Gastroesophageal sphincter (tissue), 4 donors: ENCODE measurements around the gene A1BG. TPM values are rescaled to one million over a fixed set of nuclear protein-coding genes. Genes with fewer than 3 reads are reported as not detected.

Source experiments
- ATAC-seq: fragments of 150-250 bp; one replicate; pipeline ENCODE4 v1.9.1; 2016; ENCODE audit warnings: mild to moderate bottlenecking, moderate library complexity
- H3K27ac ChIP-seq, 4 donors: fragments of 200-600 bp; sonication (generic) in 3 of 4; 1 replicate in 3 of 4; 2 replicates in 1 of 4; pipeline ENCODE4 v1.5.1; 2016 to 2019
- H3K27me3 ChIP-seq: fragments of 200-600 bp; sonication (generic); one replicate; pipeline ENCODE4 v1.5.1; 2019
- H3K36me3 ChIP-seq, 2 donors: fragments of 200-600 bp; sonication (generic); one replicate each; pipeline ENCODE4 v1.5.1; 2019; ENCODE audit warnings: control low read depth in 1 of 2
- H3K4me1 ChIP-seq, 3 donors: fragments of 200-600 bp; sonication (generic); 1 replicate in 2 of 3; 2 replicates in 1 of 3; pipeline ENCODE4 v1.5.1; 2016 to 2019; ENCODE audit warnings: control low read depth in 2 of 3
- H3K4me3 ChIP-seq, 2 donors: fragments of 200-600 bp; sonication (generic); one replicate each; pipeline ENCODE4 v1.5.1; 2019; ENCODE audit warnings: mild to moderate bottlenecking in 1 of 2, moderate library complexity in 1 of 2
- H3K9me3 ChIP-seq, 3 donors: fragments of 200-600 bp; sonication (generic); one replicate each; pipeline ENCODE4 v1.5.1; 2017 to 2019; ENCODE audit warnings: control low read depth in 2 of 3
- CTCF ChIP-seq, 4 experiments: fragments of 200-600 bp in 2 of 4; fragments of 450-650 bp in 2 of 4; sonication (generic) in 1 of 4; IDR thresholded peaks; one replicate each; pipeline ENCODE4 v1.5.1; 2017 to 2019; ENCODE audit warnings: antibody characterized with exemption in 4 of 4, mild to moderate bottlenecking in 2 of 4, moderate library complexity in 2 of 4
- EP300 ChIP-seq: sonication (generic); formaldehyde crosslinking; IDR thresholded peaks from one replicate; pipeline ENCODE4 v1.6.1; 2017; ENCODE audit warnings: antibody characterized with exemption, mild to moderate bottlenecking
- POLR2A ChIP-seq, 2 donors: fragments of 450-650 bp; IDR thresholded peaks; one replicate each; pipeline ENCODE4 v1.6.1; 2017; ENCODE audit warnings: antibody characterized with exemption in 2 of 2, mild to moderate bottlenecking in 2 of 2, moderate library complexity in 1 of 2
- POLR2AphosphoS5 ChIP-seq: sonication (generic); formaldehyde crosslinking; IDR thresholded peaks from one replicate; pipeline ENCODE4 v1.6.1; 2017; ENCODE audit warnings: antibody characterized with exemption
- WGBS, 2 donors: methylation state at CpG; one replicate each; pipeline ENCODE4 v1.1.5; 2018; ENCODE audit warnings: low coverage in 1 of 2; 5-methylcytosine and 5-hydroxymethylcytosine counted together
- total RNA-seq, 4 donors: library from RNA; depleted of rRNA; stranded (reverse); fragments of >200 nt; gene quantifications; one replicate each; pipeline ENCODE4 v1.1.0, GENCODE V29; 2016

A1BG gene
- total RNA-seq, 4 donors from 2014 or later = 2.3 to 20.7 (median 7.5) TPM

- H3K27me3 ChIP-seq = no peaks in the 10 kb centered on the region
- WGBS, 2 donors = 75 to 80% methylated on average over 1 of the region's 1 CpG
- peaks cover 0 to 65% of the 10 kb centered on the region in 2 donors for H3K36me3 ChIP-seq
- ATAC-seq = no peak
- no peaks in the 10 kb centered on the region for H3K9me3 ChIP-seq
- H3K4me1 ChIP-seq = no peaks in the 10 kb centered on the region
- no peak overlapping the region for H3K4me3 ChIP-seq
- no peak overlapping the region for H3K27ac ChIP-seq
- TF ChIP-seq POLR2AphosphoS5 (no peak), CTCF (IDR thresholded peaks at IDR 0.05) (no peak), POLR2A (IDR thresholded peaks at IDR 0.05) (no peak), EP300 (no peak)
Measured at GRCh38 chr19:58336216-58336615, 17.1 kb downstream of the A1BG start.

- no peak for ATAC-seq
- Histone ChIP-seq H3K27ac (no peak overlapping the region), H3K27me3 (no peaks in the 10 kb centered on the region), H3K9me3 (no peaks in the 10 kb centered on the region), H3K4me1 (no peaks in the 10 kb centered on the region), H3K36me3 (peaks cover 0 to 59% of the 10 kb centered on the region in 2 donors), H3K4me3 (no peak overlapping the region)
- WGBS, 2 donors = 100% methylated on average over 1 of the region's 3 CpGs; no CpG with 5 or more reads in 1 of the 2 donors
- no peak for TF ChIP-seq POLR2A (IDR thresholded peaks at IDR 0.05)
- TF ChIP-seq EP300 = no peak
Measured at GRCh38 chr19:58335630-58336029, 17.7 kb downstream of the A1BG start.

DNA sequence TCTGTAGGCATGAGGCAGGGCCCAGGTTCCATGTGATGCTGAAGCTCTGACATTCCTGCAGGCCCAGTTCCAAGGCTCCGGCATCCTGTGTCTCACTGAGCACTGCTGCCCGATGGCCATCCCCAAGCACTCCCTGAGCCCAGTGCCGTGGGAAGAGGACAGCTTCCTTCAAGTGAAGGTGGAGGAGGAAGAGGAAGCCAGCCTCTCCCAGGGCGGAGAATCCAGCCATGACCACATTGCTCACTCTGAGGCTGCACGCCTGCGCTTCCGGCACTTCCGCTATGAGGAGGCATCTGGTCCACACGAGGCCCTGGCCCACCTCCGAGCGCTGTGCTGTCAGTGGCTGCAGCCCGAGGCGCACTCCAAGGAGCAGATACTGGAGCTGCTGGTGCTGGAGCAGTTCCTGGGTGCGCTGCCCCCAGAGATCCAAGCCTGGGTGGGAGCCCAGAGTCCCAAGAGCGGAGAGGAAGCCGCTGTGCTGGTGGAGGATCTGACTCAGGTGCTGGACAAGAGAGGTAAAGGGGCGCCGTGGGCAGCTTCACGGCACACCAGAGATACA, 18.5 kb downstream of the A1BG start:
- H3K36me3 ChIP-seq = peaks cover 0 to 52% of the 10 kb centered on the region in 2 donors
- H3K27ac ChIP-seq = no peak overlapping the region
- ATAC-seq = no peak
- TF ChIP-seq POLR2A (IDR thresholded peaks at IDR 0.05) (no peak), POLR2AphosphoS5 (no peak), EP300 (no peak), CTCF (IDR thresholded peaks at IDR 0.05) (no peak)
- WGBS, 2 donors = 83% methylated on average over 2 of the region's 19 CpGs; no CpG with 5 or more reads in 1 of the 2 donors
- H3K4me1 ChIP-seq = no peaks in the 10 kb centered on the region
- no peak overlapping the region for H3K4me3 ChIP-seq
- H3K27me3 ChIP-seq = no peaks in the 10 kb centered on the region
- no peaks in the 10 kb centered on the region for H3K9me3 ChIP-seq

DNA sequence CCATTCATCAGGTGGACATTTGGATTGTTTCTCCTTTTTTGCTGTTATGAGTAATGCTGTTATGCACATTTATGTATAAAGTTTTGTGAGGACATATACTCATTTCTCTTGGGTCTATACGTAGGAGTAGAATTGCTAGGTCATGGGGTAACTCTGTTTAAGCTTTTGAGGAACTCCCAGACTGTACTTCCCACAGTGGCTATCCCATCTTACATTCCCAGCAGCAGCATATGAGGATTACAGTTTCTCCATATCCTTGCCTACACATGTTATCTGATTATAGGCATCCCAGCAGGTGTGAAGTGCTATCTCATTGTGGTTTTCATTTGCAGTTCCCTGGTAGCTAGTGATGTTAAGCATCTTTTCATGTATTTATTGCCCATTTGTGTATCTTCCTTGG, 20.6 kb downstream of the A1BG start:
- peaks cover 3 to 18% (median 5%) of the 10 kb centered on the region in 3 donors for H3K4me1 ChIP-seq
- no peak for TF ChIP-seq CTCF (IDR thresholded peaks at IDR 0.05)
- no peak for TF ChIP-seq POLR2A (IDR thresholded peaks at IDR 0.05)
- no peak for TF ChIP-seq EP300
- H3K27ac ChIP-seq = no peak overlapping the region
- no peak overlapping the region for H3K4me3 ChIP-seq
- H3K9me3 ChIP-seq = no peaks in the 10 kb centered on the region
- H3K36me3 ChIP-seq = peaks cover 0 to 31% of the 10 kb centered on the region in 2 donors
- ATAC-seq = no peak
- H3K27me3 ChIP-seq = no peaks in the 10 kb centered on the region
- 57 to 90% methylated on average over 1 of the region's 1 CpG for WGBS, 2 donors

DNA sequence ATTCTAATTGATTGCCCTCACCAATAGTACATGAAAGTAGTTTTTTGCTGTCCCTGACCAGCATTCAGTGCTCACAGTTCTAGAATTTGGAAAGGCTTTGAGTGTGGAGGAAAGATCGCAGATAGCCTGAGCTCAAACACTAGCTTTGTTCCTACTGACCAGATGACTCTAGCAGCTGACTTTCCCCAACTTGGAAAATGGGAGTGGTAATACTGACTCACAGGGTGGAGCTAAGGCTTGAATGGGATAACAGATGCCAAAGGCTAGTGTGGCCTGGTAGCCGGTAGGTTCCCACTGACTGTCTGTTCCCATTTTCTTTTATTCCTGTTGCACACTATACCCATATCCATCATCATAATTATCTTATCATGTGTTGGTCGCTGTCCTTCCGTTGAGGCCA, 22.8 kb downstream of the A1BG start:
- ATAC-seq = no peak
- no peak for TF ChIP-seq EP300
- no peak for TF ChIP-seq CTCF (IDR thresholded peaks at IDR 0.05)
- TF ChIP-seq POLR2AphosphoS5 = no peak
- TF ChIP-seq POLR2A (IDR thresholded peaks at IDR 0.05) = no peak
- Histone ChIP-seq H3K9me3 (no peaks in the 10 kb centered on the region), H3K27ac (no peak overlapping the region), H3K4me3 (no peak overlapping the region), H3K4me1 (peaks cover 3 to 33% (median 15%) of the 10 kb centered on the region in 3 donors), H3K36me3 (peaks cover 0 to 12% of the 10 kb centered on the region in 2 donors), H3K27me3 (no peaks in the 10 kb centered on the region)
- 56 to 100% methylated on average over 2 to 3 of the region's 4 CpGs for WGBS, 2 donors
